Liver (tissue), 9 donors: ENCODE results near the gene ALX4. TPM values are rescaled to one million over a fixed set of nuclear protein-coding genes. Genes with fewer than 3 reads are reported as not detected.

Experiments used
- DNase-seq: peaks from one replicate; pipeline ENCODE4 v3.0.0-alpha.2; 2017; ENCODE audit warnings: low spot score
- H3K27ac ChIP-seq, 2 donors: one replicate each; pipeline ENCODE4 v1.7.0; 2013; ENCODE audit warnings: inconsistent platforms in 2 of 2, low read length in 2 of 2, control low read depth in 1 of 2, low read depth in 1 of 2, mild to moderate bottlenecking in 1 of 2
- H3K27me3 ChIP-seq, 4 donors: one replicate each; pipeline versions ENCODE4 v1.6.1 to v1.7.0; 2013; ENCODE audit warnings: low read length in 3 of 4, inconsistent platforms in 1 of 4, mild to moderate bottlenecking in 1 of 4, moderate library complexity in 1 of 4; ENCODE audit not compliant: control insufficient read depth in 4 of 4, insufficient read depth in 4 of 4
- H3K36me3 ChIP-seq, 4 donors: one replicate each; pipeline versions ENCODE4 v1.6.1 to v1.7.0; 2013; ENCODE audit warnings: low read length in 3 of 4, mild to moderate bottlenecking in 3 of 4, low read depth in 1 of 4, moderate library complexity in 1 of 4; ENCODE audit not compliant: control insufficient read depth in 4 of 4, insufficient read depth in 3 of 4
- H3K4me1 ChIP-seq, 4 donors: one replicate each; pipeline versions ENCODE4 v1.6.1 to v1.7.0; 2013; ENCODE audit warnings: low read length in 3 of 4, mild to moderate bottlenecking in 3 of 4, moderate library complexity in 1 of 4; ENCODE audit not compliant: control insufficient read depth in 4 of 4, insufficient read depth in 4 of 4
- H3K4me3 ChIP-seq, 3 donors: one replicate each; pipeline versions ENCODE4 v1.6.1 to v1.7.0; 2013; ENCODE audit warnings: low read length in 3 of 3, control low read depth in 1 of 3, low read depth in 1 of 3, mild to moderate bottlenecking in 1 of 3
- H3K9ac ChIP-seq, 2 donors: one replicate each; pipeline ENCODE4 v1.7.0; 2013; ENCODE audit warnings: low read length in 2 of 2, mild to moderate bottlenecking in 2 of 2, moderate library complexity in 2 of 2, control low read depth in 1 of 2, low read depth in 1 of 2
- H3K9me3 ChIP-seq, 4 donors: one replicate each; pipeline versions ENCODE4 v1.6.1 to v1.7.0; 2013; ENCODE audit warnings: low read length in 3 of 4; ENCODE audit not compliant: control insufficient read depth in 4 of 4
- EGR1 ChIP-seq, 2 donors: IDR thresholded peaks; 2 replicates each; pipeline ENCODE4 v1.6.1; 2016 to 2018; ENCODE audit warnings: antibody characterized with exemption in 2 of 2, low read depth in 2 of 2
- FOXA1 ChIP-seq: IDR thresholded peaks from 2 replicates; pipeline ENCODE4 v1.6.1; 2016; ENCODE audit warnings: antibody characterized with exemption
- FOXA2 ChIP-seq: IDR thresholded peaks from 2 replicates; pipeline ENCODE4 v1.6.1; 2016; ENCODE audit warnings: antibody characterized with exemption
- GABPA ChIP-seq, 2 donors: IDR thresholded peaks in 1 of 2; conservative IDR thresholded peaks in 1 of 2; 2 replicates each; pipeline ENCODE4 v1.6.1; 2016; ENCODE audit warnings: antibody characterized with exemption in 2 of 2, mild to moderate bottlenecking in 1 of 2, moderate library complexity in 1 of 2
- HNF4A ChIP-seq, 2 donors: conservative IDR thresholded peaks; 2 replicates each; pipeline ENCODE4 v1.6.1; 2016; ENCODE audit warnings: antibody characterized with exemption in 2 of 2, mild to moderate bottlenecking in 2 of 2
- JUND ChIP-seq, 2 donors: IDR thresholded peaks; 2 replicates each; pipeline ENCODE4 v1.6.1; 2016; ENCODE audit warnings: antibody characterized with exemption in 2 of 2
- NR2F2 ChIP-seq: IDR thresholded peaks from 2 replicates; pipeline ENCODE4 v1.6.1; 2016; ENCODE audit warnings: antibody characterized with exemption
- RAD21 ChIP-seq, 2 donors: IDR thresholded peaks; 2 replicates each; pipeline ENCODE4 v1.6.1; 2016; ENCODE audit warnings: antibody characterized with exemption in 2 of 2, mild to moderate bottlenecking in 2 of 2
- RXRA ChIP-seq, 2 donors: IDR thresholded peaks; 2 replicates each; pipeline ENCODE4 v1.6.1; 2017 to 2018; ENCODE audit warnings: antibody characterized with exemption in 2 of 2, mild to moderate bottlenecking in 1 of 2
- SP1 ChIP-seq: IDR thresholded peaks from 2 replicates; pipeline ENCODE4 v1.6.1; 2018; ENCODE audit warnings: antibody characterized with exemption, mild to moderate bottlenecking
- TAF1 ChIP-seq: conservative IDR thresholded peaks from 2 replicates; pipeline ENCODE4 v1.6.1; 2016; ENCODE audit warnings: antibody characterized with exemption, mild to moderate bottlenecking
- YY1 ChIP-seq: IDR thresholded peaks from 2 replicates; pipeline ENCODE4 v1.6.1; 2016; ENCODE audit warnings: antibody characterized with exemption, mild to moderate bottlenecking
- WGBS: extraction: QIAGEN DNeasy Blood & Tissue Kit; methylation state at CpG from one replicate; pipeline ENCODE4 v1.1.7; 2013; 5-methylcytosine and 5-hydroxymethylcytosine counted together
- polyA plus RNA-seq, 2 donors: library from polyadenylated mRNA; stranded (reverse) in 1 of 2; unstranded in 1 of 2; fragments of 200-250 nt in 1 of 2; fragments of >200 nt in 1 of 2; fragmentation: Nextera tagmentation in 1 of 2; extraction: Ambion mirVana in 1 of 2; gene quantifications; one replicate each; pipeline versions ENCODE4 v1.2.1 to v1.2.3, GENCODE V29; 2013 to 2015
- total RNA-seq, 2 donors: library from RNA; depleted of rRNA; stranded (reverse); fragments of >200 nt; gene quantifications; one replicate each; pipeline ENCODE4 v1.2.3, GENCODE V29; 2014
- TF ChIP-seq, protein P1 (sequence below): IDR thresholded peaks from 2 replicates; pipeline ENCODE4 v1.6.1; 2016; ENCODE audit warnings: antibody characterized with exemption
- TF ChIP-seq, protein P2 (sequence below): fragments of 150-350 bp; IDR thresholded peaks from 2 replicates; pipeline ENCODE4 v1.5.1; 2017; ENCODE audit warnings: improper control_type of control experiment, low read depth, low read length; ENCODE audit not compliant: missing input control
- TF ChIP-seq, protein P3 (sequence below): IDR thresholded peaks from 2 replicates; pipeline ENCODE4 v1.6.1; 2016; ENCODE audit warnings: antibody characterized with exemption, mild to moderate bottlenecking
- TF ChIP-seq, protein P4 (sequence below): IDR thresholded peaks from 2 replicates; pipeline ENCODE4 v1.6.1; 2016; ENCODE audit warnings: antibody characterized with exemption
- TF ChIP-seq, protein P5 (sequence below): IDR thresholded peaks from 2 replicates; pipeline ENCODE4 v1.6.1; 2016; ENCODE audit warnings: antibody characterized with exemption
- donor health status: healthy.
- donor health status: healthy.
- donor health status: healthy.
- donor health status: healthy.
- donor health status: healthy.

Gene ALX4
- total and polyA plus RNA-seq, 4 donors = not detected

DNA sequence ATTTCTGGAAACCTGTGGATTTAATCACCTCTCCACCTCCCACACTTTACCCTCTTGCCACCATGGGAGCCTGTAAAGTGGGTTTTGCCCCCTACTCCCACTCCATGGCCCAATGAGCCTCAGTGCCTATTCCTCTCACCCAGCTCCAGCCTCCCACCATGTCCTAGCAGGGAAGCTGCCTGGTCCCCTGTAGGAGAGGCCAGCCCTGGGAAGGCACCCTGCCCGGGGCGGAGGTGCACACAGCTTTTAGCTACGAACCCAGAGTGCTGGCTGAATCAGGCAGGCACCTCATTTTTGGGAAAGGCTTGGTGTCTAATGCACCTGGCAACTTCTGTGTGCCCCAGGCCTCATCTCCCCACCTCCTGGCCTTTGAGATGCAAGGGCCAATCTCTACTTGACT, 35.8 kb upstream of the ALX4 start:
- Histone ChIP-seq H3K9me3 (no peaks in the 10 kb centered on the region), H3K27ac (no peak overlapping the region), H3K4me3 (no peak overlapping the region), H3K27me3 (peaks cover 0 to 3% (median 0%) of the 10 kb centered on the region in 4 donors), H3K36me3 (no peaks in the 10 kb centered on the region), H3K9ac (no peak overlapping the region), H3K4me1 (no peaks in the 10 kb centered on the region)
- WGBS = 83% methylated on average over 3 of the region's 3 CpGs
- no peak for DNase-seq
- TF ChIP-seq RXRA (IDR thresholded peaks at IDR 0.05) (no peak), YY1 (no peak), FOXA1 (no peak), EGR1 (IDR thresholded peaks at IDR 0.05; ENCODE audit: low read depth in 2 of 2) (no peak), FOXA2 (no peak), GABPA (IDR thresholded peaks at IDR 0.05 in 1 of 2, conservative IDR thresholded peaks at IDR 0.05 in 1 of 2) (no peak), JUND (IDR thresholded peaks at IDR 0.05) (no peak), RAD21 (IDR thresholded peaks at IDR 0.05) (no peak), NR2F2 (no peak)
- TF ChIP-seq, protein P1, sequence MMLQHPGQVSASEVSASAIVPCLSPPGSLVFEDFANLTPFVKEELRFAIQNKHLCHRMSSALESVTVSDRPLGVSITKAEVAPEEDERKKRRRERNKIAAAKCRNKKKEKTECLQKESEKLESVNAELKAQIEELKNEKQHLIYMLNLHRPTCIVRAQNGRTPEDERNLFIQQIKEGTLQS = no peak
- TF ChIP-seq, protein P2, sequence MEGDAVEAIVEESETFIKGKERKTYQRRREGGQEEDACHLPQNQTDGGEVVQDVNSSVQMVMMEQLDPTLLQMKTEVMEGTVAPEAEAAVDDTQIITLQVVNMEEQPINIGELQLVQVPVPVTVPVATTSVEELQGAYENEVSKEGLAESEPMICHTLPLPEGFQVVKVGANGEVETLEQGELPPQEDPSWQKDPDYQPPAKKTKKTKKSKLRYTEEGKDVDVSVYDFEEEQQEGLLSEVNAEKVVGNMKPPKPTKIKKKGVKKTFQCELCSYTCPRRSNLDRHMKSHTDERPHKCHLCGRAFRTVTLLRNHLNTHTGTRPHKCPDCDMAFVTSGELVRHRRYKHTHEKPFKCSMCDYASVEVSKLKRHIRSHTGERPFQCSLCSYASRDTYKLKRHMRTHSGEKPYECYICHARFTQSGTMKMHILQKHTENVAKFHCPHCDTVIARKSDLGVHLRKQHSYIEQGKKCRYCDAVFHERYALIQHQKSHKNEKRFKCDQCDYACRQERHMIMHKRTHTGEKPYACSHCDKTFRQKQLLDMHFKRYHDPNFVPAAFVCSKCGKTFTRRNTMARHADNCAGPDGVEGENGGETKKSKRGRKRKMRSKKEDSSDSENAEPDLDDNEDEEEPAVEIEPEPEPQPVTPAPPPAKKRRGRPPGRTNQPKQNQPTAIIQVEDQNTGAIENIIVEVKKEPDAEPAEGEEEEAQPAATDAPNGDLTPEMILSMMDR = no peak
- TF ChIP-seq, protein P3, sequence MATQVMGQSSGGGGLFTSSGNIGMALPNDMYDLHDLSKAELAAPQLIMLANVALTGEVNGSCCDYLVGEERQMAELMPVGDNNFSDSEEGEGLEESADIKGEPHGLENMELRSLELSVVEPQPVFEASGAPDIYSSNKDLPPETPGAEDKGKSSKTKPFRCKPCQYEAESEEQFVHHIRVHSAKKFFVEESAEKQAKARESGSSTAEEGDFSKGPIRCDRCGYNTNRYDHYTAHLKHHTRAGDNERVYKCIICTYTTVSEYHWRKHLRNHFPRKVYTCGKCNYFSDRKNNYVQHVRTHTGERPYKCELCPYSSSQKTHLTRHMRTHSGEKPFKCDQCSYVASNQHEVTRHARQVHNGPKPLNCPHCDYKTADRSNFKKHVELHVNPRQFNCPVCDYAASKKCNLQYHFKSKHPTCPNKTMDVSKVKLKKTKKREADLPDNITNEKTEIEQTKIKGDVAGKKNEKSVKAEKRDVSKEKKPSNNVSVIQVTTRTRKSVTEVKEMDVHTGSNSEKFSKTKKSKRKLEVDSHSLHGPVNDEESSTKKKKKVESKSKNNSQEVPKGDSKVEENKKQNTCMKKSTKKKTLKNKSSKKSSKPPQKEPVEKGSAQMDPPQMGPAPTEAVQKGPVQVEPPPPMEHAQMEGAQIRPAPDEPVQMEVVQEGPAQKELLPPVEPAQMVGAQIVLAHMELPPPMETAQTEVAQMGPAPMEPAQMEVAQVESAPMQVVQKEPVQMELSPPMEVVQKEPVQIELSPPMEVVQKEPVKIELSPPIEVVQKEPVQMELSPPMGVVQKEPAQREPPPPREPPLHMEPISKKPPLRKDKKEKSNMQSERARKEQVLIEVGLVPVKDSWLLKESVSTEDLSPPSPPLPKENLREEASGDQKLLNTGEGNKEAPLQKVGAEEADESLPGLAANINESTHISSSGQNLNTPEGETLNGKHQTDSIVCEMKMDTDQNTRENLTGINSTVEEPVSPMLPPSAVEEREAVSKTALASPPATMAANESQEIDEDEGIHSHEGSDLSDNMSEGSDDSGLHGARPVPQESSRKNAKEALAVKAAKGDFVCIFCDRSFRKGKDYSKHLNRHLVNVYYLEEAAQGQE = no peak
- TF ChIP-seq, protein P4, sequence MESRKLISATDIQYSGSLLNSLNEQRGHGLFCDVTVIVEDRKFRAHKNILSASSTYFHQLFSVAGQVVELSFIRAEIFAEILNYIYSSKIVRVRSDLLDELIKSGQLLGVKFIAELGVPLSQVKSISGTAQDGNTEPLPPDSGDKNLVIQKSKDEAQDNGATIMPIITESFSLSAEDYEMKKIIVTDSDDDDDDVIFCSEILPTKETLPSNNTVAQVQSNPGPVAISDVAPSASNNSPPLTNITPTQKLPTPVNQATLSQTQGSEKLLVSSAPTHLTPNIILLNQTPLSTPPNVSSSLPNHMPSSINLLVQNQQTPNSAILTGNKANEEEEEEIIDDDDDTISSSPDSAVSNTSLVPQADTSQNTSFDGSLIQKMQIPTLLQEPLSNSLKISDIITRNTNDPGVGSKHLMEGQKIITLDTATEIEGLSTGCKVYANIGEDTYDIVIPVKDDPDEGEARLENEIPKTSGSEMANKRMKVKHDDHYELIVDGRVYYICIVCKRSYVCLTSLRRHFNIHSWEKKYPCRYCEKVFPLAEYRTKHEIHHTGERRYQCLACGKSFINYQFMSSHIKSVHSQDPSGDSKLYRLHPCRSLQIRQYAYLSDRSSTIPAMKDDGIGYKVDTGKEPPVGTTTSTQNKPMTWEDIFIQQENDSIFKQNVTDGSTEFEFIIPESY = no peak
- TF ChIP-seq, protein P5, sequence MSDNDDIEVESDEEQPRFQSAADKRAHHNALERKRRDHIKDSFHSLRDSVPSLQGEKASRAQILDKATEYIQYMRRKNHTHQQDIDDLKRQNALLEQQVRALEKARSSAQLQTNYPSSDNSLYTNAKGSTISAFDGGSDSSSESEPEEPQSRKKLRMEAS = no peak

DNA sequence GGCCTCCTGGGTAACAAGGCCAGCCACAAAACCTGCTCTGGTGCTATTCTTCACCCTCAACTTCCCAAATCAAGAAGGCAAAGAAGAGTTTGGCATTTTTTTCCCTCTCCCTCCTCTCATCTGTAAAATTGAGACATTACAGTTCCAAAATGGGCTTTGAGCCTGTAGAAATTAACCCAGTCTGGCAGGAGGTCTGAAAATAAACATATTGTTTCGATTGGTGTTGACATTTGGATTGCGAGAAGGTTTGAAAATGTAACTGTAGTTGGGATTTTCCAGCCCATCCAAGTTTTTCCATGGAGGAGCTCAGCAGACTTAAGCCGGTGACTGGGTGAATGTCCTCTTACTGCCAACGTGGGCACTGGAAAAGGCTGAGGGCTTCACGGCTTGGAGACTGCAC, 35.0 kb upstream of the ALX4 start:
- no peak for DNase-seq
- H3K4me3 ChIP-seq = no peak overlapping the region
- no peaks in the 10 kb centered on the region for H3K9me3 ChIP-seq
- H3K9ac ChIP-seq = no peak overlapping the region
- H3K4me1 ChIP-seq = no peaks in the 10 kb centered on the region
- TF ChIP-seq HNF4A (conservative IDR thresholded peaks at IDR 0.05) (no peak), TAF1 (no peak), FOXA1 (no peak), FOXA2 (no peak), EGR1 (IDR thresholded peaks at IDR 0.05; ENCODE audit: low read depth in 2 of 2) (no peak), SP1 (no peak), GABPA (IDR thresholded peaks at IDR 0.05 in 1 of 2, conservative IDR thresholded peaks at IDR 0.05 in 1 of 2) (no peak)
- TF ChIP-seq, protein P2 = no peak
- H3K27me3 ChIP-seq = peaks cover 0 to 6% (median 0%) of the 10 kb centered on the region in 4 donors
- no peaks in the 10 kb centered on the region for H3K36me3 ChIP-seq
- no peak overlapping the region for H3K27ac ChIP-seq
- WGBS = 70% methylated on average over 5 of the region's 5 CpGs
